Measurements from ENCODE around the gene PCAT6.

DNA sequence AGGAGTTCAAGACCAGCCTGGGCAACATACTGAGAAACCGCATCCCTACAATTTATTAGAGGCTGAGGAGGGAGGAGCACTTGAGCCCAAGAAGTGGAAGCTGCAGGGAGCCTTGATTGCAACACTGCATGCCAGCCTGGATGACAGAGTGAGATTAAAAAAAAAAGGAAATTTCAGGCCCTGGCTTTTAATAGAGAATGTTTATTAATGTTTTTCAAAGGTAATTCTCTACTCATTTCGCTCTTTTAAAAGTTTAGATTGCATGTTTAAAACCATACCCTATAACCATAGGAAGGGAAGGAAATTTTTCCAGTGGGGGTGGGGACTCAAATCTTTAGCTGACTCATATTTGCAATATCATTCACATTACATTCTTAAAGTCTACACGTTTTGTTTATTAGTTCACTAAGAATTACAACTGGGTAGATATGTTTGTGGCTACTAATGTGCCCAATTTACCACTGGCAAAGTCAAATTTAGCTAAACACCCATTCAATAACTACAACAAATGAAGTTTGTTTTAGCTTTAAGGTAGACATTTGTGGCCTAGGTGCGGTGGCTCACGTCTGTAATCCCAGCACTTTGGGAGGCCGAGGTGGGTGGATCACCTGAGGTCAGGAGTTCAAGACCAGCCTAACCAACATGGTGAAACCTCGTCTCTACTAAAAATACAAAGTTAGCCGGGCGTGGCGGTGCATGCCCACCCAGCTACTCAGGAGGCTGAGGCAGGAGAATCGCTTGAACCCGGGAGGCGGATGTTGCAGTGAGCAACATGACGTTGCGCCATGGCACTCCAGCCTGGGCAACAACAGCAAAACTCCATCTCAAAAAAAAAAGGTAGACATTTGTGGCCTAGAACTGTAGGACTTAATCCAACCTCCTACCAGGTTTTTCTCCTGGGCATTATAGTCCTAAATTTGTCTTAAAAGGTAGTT is 7.5 kb upstream of the PCAT6 start:
- TF ChIP-seq, protein P1, sequence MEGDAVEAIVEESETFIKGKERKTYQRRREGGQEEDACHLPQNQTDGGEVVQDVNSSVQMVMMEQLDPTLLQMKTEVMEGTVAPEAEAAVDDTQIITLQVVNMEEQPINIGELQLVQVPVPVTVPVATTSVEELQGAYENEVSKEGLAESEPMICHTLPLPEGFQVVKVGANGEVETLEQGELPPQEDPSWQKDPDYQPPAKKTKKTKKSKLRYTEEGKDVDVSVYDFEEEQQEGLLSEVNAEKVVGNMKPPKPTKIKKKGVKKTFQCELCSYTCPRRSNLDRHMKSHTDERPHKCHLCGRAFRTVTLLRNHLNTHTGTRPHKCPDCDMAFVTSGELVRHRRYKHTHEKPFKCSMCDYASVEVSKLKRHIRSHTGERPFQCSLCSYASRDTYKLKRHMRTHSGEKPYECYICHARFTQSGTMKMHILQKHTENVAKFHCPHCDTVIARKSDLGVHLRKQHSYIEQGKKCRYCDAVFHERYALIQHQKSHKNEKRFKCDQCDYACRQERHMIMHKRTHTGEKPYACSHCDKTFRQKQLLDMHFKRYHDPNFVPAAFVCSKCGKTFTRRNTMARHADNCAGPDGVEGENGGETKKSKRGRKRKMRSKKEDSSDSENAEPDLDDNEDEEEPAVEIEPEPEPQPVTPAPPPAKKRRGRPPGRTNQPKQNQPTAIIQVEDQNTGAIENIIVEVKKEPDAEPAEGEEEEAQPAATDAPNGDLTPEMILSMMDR (conservative IDR thresholded peaks at IDR 0.05; ENCODE audit: low read depth, low read length) = no peak
- TF ChIP-seq EZH2 (IDR thresholded peaks at IDR 0.05; ENCODE audit: low read length, unreplicated experiment) (no peak), EZH2phosphoT487 (IDR thresholded peaks at IDR 0.05; ENCODE audit: borderline replicate concordance, low read length) (no peak)

Measured in PC-3 (cell line).